HG03159 (cell line): ENCODE data around the gene UBXN4.
"Not testable (repeated sequence)": the region's sequence is repeated elsewhere in the genome, so short reads cannot be mapped to it uniquely, and the experiment has no call there.

Experiments used
- ATAC-seq: cut with Tn5 transposase; IDR thresholded peaks from one replicate; pipeline ENCODE4 v1.9.1; 2021; ENCODE audit warnings: mild to moderate bottlenecking, moderate library complexity; ENCODE audit not compliant: unreplicated experiment

The UBXN4 gene

DNA sequence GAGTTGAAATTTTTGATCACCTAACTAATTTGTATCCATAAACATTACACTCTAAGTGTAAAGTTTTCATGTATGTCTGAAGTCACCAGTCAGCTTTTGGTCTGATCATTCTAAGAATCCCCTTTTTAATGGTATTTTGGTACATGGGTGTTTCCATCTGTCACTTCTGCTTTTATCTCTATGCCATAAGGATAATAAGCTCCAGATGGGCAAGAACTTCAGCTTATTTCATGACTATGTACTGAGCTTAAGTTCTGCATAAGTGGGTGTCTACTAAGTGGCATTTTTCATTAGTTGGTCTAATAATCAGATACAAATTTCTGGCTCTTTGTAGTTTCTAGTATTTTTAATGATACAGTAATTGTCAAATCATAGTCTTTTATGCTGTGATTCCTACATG lies 20.4 kb downstream of the UBXN4 start:
- ATAC-seq, result no peak

DNA sequence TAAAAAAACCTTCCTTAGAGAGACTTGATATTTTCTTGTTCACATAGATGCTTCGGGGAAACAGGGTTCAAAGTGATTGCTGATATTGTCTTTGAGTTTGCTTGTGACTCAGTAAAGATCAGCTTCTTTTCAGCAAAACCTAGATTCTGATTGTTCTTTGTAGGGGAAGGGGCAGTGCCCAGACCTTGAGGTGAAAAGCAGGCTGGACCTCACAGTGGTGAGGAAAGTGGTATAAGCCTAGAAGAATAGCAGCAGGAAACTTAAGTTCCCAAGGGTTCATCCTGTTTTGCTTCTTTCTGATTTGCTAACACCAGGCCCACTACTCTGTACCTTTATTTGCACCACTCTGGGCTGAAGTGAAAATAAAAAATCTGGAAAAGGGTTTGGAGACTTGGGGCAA lies 20.9 kb downstream of the UBXN4 start:
- ATAC-seq, result no peak

DNA sequence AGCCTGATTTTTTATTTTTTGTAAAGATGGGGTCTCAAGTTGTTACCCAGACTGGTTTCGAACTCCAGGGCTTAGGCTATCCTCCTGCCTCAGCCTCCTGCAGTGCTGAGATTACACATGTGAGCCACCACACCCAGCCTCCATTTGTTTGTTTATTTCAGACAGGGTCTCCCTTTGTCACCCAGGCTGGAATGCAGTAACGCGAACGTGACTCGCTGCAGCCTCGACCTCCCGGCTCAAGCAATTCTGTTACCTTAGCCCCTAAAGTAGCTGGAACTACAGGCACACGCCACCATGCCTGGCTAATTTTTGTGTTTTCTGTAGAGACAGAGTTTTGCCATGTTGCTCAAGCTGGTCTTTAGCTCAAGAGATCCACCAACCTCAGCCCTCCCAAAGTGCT lies 27.2 kb downstream of the UBXN4 start:
- no peak for ATAC-seq

DNA sequence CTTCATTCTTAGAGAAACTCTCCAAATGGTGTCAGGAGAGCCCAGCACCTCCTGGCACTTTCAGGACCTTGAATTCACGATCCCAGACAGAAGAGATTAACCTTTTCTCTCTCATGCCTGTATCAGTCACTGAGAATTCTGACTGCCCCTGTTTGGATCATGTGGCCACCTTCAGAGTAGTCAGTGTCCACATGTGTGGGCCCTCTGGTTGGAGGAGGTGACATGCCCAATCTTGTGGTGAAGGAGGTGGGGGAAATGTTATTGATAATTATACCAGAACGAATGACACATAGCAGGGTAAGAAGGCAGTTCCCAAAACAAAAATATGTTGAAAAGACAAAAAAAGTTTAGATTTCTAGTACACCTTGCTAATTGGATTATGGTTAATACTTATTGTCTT lies 31.7 kb downstream of the UBXN4 start:
- no peak for ATAC-seq

DNA sequence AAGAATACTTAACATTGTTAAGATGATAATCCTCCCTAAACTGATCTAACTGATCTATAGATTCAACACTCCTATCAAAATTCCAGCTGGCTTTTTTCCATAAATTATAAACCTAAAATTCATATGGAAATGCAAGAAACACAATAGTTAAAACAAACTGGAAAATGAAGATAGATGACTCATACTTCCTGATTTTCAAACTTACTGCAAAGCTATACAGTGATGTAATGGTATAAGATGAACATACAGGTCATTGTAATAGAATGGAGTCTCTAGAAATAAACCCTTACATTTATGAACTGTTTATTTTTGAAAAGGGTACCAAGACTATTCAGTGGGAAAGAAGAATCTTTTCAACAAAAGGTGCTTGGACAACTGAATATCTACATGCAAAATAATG lies 32.3 kb downstream of the UBXN4 start:
- no peak for ATAC-seq

DNA sequence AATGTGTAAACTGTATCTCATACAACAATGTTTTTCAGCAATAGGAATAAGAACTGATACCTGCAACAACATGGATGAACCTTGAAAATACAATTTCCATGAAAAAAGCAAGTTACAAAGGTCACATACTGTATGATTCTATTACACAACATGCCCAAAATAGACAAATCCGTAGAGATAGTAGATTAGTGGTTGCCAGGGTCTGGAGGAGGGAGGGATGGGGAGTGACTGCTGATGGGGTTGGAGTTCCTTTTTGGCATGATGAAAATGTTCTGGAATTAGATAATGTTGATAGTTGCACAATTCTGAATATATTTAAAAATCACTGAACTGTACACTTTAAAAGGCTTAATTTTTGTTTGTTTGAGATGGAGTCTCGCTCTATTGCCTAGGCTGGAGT lies 33.8 kb downstream of the UBXN4 start:
- ATAC-seq, result no peak

DNA sequence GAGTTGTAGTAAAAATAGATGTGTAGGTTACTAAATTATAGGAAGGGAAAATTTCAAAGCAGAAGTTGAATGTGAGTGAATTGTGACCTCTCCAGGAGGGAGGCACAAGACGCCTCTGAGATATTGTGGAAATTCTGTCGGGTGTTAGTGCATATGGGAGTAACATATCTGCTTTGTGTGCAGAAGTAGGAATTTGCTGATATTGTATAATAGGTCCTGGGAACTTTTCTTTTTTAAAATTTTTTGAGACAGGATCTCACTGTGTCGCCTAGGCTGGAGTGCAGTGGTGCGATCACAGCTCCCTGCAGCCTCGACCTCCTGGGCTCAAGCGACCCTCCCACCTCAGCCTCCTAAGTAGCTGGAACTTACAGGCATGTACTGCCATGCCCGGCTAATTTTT lies 34.7 kb downstream of the UBXN4 start:
- ATAC-seq, result no peak

DNA sequence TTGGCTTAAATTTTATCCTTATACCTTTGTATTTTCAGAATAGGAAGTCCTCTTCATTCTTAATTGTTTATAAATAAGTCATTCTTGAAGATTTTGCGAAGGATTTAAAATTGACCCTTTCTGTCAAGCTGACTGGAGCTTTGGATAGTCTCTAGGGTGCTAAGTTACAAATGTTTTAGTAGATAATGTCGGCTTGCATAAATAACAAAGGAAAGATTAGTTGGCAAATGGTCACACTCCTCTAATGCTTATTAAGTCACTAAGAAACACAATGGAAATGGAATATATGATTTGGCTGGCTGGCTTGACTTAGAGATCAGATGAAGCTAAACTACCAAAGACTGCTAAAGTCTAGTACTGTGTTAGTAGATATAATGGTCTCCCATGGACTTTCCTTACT lies 40.6 kb downstream of the UBXN4 start:
- no peak for ATAC-seq

DNA sequence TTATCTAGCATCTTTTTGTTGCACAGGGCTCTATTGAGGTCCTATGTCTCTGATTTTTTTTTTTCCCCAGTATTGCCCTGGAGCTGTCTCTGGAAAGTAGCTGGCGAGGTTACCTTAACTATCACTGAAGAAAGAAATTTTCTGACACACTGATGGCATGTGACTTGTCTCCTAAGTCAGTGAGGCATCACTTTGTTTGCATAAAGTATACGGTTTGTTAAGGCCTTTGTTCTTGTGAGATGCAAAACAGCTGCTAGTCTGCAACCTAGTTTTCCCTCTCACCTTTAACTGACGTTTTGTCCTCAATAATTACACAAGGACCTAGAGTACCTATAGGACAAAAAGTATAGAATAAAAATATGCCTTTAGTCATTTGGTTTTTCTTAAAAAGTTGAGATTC lies 41.8 kb downstream of the UBXN4 start:
- no peak for ATAC-seq

DNA sequence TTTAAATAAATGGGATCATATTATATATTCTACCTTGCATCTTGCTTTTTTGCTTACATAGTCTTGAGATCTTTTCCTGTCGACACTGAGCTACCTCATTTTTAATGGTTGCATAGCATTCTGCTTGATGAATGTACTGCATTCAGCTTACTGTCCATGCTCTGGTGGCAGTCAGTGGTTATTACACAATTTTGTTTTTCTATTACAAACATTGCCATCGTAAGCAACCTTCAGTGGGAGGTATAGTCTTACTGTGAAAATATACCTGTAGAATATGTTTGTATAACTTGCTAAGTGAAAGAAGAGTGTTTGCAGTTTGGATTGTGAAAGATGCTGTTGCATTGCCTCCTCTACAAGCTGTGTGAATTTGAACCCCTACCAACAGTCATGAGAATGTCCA lies 43.4 kb downstream of the UBXN4 start:
- ATAC-seq, result no peak

DNA sequence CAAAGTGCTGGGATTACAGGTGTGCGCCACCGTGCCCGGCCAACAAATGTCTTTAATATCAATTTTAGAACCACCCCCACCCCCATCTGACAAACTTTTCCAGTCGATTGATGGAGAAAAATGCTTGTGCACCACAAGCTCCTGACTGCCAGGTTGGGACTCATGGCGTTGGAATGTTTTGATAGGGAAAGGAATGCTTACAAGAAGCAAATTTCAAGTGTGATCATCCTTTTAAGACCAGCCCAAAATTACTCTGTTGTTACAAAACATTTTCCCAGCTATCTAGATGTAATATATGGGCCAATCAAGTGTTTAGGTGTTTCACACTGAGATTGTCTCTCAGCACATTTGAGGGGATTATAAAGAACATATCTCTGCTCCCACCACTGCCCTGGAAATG lies 45.2 kb downstream of the UBXN4 start:
- ATAC-seq, result no peak

DNA sequence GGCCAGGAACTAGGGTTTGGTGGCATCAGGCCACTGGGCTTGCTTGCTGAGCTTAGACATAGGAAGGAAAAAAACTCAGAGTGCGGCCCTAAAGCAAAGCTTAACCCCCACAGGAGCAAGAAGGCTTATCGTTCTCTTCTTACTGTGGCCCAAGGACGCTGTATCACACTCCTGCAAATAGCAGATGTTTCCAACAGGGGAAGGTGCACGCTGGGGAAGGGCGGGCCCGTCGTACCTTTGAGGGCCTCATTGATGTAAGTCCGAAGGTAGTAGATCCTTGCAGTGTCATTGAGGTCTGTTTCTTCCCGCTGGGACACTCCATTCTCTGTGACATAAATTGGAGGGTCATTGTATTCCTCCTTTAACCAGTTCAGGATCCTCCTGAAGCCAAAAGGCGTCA lies 48.8 kb downstream of the UBXN4 start:
- no peak for ATAC-seq

DNA sequence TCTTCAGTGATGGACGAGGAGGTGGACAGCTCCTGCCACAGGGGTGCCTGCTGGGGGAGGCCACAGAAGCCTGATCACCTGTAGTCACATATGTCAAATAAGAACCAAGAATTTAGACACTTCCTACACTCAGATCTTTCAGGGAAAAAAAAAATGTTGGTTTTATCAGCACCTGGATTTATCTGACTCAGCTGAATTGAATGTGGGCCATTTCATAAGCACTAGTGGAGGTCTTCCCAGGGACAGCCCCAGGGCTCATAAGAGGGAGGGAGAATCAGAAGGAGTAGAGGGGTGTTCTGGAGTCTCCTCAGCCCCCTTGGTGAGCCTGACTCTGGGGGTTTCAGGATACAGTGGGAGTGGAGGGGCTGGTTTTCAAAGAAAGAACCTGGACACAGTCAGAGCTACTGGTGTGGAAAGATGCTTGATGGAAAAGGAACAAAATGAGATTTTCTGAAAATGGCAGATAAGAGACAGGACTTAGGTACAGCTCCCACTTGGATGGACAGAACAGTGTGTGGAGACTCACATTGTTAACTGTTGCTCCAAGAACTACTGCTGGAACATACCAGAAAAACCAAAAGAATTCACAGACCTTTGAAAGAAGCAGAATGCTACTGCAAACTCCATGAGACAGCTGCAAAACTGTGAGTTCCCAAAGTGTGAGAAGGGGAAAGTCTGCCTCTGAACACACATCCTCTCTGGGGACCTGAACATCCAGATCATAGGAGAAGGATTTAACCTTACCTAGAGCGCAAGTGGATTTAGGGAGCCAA lies 49.9 kb downstream of the UBXN4 start:
- no peak for ATAC-seq

DNA sequence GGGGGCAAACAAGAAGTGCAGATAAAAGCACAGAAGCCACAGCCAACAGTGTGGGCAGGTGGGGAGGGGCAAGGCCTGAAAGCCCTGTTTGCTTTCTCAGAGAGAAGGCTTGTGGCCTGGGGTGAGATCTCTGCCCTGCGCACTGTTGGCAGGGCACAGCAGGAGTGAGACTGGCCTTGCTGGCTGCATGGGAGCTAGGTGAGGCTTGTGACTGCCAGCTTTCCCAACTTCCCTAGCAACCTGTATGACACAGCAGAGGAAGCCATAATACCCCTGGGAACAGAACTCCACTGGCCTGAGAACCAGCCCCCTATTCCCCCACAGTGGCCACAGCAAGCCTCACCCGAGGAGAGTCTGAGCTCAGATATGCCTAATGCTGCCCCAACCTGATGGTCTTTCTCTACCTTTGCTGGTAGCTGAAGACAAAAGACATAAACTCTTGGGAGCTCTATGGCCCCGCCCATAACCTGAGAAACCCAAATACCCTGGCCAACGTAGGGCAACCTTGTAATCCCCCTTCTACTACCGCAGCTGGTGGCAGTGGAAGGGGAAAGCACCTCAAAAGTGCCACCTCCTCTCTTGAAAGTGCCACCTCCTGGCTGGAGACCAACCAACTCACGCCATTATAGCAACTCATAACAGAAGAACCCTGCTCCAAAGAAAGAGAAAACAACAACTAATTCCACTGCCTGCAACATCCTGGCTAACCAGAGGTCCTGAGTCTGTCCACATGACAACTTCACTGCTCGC lies 50.9 kb downstream of the UBXN4 start:
- no peak for ATAC-seq

DNA sequence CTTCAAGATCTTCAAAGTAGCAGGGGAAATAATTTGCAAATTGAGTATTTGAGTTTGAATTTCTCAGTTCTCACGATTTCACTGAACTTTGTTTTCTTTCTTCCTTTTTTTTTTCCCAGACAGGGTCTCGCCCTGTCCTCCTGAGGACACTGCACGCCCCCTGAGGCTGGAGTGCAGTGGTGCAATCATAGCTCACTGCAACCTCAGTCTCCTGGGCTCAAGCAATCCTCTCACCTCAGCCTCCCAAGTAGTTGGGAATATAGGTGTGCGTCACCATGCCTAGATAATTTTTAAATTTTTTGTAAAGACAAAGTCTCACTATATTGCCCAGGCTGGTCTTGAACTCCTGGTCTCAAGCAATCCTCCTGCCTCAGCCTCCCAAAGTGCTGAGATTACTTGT lies 54.0 kb downstream of the UBXN4 start:
- not testable (repeated sequence) for ATAC-seq

DNA sequence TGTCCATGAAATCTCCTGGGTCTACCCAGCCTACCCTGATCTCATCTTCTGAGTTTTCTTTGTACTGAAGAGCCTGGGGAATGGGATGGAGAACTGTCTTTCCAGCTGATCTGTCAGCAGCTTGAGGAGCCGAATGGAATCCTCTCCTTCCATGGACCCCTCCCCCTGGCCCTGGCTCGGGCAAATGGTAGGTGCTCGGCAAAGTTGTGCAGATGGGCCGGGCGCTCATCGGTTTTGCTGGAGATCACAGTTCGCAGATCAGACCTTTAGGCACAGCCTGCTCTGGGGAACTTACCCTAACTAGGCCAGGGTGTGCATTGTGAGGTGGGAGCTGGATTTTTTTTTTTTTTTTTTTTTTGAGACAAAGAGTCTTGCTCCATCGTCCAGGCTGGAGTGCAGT lies 55.0 kb downstream of the UBXN4 start:
- no peak for ATAC-seq

DNA sequence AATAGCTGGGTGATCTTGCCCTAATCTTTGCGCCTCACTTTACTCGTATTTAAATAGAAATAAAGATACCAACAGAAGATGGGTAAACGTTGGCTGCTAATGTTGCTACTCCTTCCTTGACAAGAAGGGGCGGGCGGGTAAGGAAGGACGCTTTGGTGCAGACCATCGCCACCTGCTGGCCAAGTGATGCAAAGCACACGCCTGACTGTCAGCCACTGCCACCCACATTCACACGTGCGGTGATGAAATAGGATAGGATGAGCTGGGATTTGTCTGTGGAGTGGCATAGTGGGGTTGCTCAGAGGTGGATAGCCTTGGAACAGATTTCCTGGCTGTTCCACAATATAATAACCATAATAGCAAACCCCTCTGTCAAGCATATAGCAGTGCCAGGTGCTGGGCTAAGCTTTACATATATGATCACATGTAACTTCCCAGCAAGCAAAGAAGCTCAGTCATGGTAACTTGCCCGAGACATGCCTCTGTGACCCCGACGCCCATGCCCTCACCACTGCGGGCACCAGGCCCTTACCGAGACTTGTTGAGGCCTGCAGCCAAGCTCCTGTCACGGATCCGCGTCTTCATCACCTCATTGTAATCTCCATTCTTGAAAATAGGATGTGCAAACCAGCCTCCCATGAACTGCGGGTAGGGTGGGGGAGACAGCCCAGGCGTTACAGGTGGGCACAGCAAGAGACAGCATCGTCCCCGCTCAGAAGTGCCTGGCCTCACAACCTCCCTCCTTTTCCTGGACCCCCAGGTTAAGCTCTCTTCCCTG lies 56.0 kb downstream of the UBXN4 start:
- ATAC-seq, result peak; percentile 73

DNA sequence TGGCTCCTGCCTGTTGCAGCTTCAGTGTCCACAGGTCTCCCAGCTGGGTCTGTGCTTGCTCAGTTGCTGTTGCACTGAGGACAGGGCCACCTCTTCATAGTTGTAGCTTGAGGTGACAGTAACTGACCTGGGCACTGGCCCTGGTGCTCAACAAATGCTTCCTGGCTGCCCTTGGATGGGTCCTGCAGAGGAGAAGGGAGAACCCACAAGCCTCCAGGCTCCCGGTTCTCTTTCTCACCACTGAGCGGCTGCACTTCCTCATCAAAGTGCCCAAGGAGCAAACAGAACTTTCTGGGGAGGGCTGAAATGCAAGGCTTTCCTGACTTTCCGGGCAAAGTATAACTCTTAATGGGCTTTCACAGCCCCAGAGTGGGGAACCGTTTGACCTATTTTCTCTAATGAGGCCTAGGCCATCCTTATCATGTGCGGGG lies 56.6 kb downstream of the UBXN4 start:
- no peak for ATAC-seq

DNA sequence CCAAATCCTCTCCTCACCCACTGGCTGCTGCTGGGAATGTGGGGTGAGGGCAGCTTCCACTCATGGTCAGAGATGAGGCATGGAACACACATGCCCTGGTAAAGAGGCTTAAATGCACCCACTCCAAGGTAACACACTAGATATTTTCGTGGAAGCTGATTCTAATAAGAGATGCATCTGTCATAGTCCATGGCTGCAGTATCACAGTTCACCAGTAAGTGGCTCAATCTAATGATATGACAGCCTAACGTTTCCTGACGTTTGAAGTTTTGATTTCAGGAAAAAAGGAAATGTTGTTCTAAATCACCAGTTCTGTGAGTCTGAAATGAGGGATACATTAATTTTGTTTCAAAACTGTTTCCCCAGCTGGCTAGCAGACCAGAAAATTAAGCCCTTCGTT lies 57.1 kb downstream of the UBXN4 start:
- no peak for ATAC-seq

DNA sequence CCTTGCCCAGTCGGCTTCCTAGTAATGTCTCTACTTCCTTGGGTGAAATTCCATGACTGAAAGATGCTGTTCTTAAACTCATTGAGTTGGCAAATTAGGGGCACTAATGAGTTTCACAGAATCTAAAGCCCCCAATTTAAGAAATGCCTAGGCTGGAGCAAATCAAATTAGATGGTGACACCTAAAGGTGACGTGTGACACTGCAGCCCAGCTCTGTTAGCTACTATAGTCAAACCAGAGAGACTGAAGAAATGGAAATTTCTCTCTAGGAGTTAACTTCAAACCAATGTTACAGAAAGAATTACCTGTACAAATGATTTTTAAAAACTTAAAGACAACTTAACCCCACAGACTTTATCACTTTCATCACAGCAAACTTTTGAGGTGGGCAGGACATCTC lies 58.1 kb downstream of the UBXN4 start:
- no peak for ATAC-seq

DNA sequence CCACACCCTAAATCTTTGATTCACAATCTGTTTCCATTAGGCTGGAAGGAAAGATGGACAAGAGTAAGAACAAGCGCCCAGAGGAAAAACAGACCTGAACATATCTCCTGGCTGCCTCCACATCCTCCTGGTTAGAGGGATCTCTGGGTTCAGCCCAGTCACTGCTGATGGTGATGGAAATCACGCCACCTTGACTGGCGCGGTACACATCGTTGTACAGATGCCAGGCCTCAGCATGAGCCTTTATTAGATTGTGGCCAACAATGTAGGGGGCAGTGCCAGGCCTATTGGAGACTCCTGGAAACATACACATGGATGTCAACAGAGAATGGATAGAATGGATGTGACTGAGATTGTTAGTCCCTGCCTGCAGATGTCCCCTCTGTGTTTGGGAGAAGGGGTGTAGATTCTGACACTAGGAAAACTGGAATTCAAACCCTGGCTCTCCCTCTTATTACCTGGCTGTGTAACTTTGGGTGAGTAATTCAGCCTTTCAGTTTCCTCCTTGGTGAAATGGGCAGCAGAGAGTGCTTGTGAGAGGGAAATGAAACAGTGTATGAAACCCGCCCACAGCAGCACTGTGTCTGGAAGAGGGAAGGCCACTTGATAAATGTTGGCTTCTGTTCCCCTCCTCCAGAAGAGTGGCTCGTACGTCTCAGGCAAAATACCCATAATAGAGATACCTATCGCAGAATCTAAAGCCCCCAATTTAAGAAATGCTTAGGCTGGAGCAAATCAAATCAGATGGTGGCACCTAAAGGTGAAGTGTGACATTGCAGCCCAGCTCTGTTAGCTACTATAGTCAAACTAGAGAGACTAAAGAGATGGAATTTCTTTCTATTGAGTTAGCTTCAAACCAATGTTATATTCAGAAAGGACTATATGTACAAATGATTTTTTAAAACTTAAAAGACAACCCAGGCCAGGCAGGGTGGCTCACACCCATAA lies 59.1 kb downstream of the UBXN4 start:
- no peak for ATAC-seq
